ENCODE measurements around the gene ANTXRL. TPM values are rescaled to one million over a fixed set of nuclear protein-coding genes. Genes with fewer than 3 reads are reported as not detected.
"Not testable (repeated sequence)": the region's sequence is repeated elsewhere in the genome, so short reads cannot be mapped to it uniquely, and the experiment has no call there.

Gene ANTXRL
- total and polyA plus RNA-seq, 8 donors, result 0.15 TPM; not detected in 7

DNA sequence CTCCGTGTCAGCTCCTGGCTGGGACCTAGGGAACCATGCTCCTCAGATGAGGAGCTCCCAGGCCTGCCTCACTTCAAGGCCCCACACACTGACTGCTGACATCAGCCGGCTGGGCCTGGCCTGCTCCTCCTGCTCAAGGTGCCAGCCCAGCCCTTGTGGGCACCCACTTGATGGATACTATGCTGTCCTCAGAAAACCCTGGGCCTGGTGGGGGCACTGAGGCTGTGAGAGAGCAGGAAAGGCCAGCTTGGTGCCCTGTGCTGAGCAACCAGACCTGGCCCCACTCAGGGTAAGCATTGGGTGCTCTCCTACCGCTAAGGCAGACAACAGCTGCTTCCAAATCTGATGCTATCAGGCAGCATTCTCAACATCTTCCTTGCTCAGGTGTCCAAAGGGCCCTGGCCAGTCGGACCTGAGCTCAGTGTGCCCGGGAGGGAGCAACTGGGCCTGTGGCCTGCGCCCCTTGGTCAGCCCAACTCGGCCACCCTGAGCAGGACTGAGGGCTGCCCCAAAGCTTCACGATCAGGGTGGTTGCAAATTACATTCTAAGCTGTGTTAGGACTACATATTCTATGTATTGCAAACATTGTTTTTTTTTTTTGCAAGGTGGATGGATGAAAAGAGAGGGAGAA is 21.9 kb upstream of the ANTXRL start:
- DNase-seq (no peak), FAIRE-seq (no peak), ATAC-seq (no peak)
- H3K27ac ChIP-seq, result no peak overlapping the region
- no peak for TF ChIP-seq CTCF (IDR thresholded peaks at IDR 0.05)
- 88 to 92% methylated on average over 8 of the region's 8 CpGs for WGBS, 2 donors
- no peak overlapping the region for H3K4me3 ChIP-seq
- intact Hi-C loops (cut with DNase I), result no loop called here
- no peaks in the 10 kb centered on the region for H3K9me3 ChIP-seq
- H3K27me3 ChIP-seq, result no peaks in the 10 kb centered on the region
- H3K4me1 ChIP-seq, result no peaks in the 10 kb centered on the region
- no peaks in the 10 kb centered on the region for H3K36me3 ChIP-seq

GRCh38 chr10:46265566-46266305 is 21.1 kb upstream of the ANTXRL start:
- H3K27me3 ChIP-seq; H3K9me3 ChIP-seq; H3K36me3 ChIP-seq; FAIRE-seq; ATAC-seq; DNase-seq; H3K4me1 ChIP-seq; H3K4me3 ChIP-seq; intact Hi-C loops (cut with DNase I); H3K27ac ChIP-seq: not testable (repeated sequence)
- 78 to 82% methylated on average over 6 of the region's 6 CpGs for WGBS, 2 donors

DNA sequence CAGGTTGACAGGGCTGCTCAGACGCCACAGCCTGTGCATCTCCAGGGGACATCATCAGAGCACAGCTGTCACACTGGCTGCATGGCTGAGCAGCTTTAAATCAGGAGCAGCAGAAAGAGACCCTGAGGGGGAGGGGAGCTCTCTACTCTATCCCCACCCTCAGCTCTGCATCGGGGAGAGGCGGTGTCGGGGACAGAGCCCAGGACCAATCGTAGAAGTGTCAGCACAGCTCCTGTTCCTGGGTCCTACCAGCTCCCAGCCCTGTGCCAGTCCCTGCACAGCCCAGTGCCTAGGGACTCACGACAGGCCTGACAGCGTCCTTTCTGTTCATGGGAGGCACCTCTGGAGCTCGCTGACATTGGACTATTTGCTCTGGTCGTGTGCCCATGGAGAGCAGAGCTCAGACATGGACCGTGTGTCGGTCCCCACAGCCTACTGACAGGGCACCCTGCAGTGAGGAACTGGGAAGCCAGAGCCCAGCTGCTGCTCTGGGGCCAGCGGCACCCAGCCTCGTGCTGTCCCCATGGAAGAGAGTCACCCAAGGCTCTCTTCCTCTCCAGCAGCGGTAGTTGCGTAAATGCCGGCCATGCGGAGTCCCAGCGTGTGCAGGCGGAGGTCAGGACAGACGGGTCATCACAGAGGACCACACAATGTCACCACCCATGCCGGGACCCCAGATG is 20.4 kb upstream of the ANTXRL start:
- DNase-seq, result no peak
- Histone ChIP-seq H3K36me3 (no peaks in the 10 kb centered on the region), H3K9me3 (no peaks in the 10 kb centered on the region), H3K27ac (no peak overlapping the region), H3K27me3 (no peaks in the 10 kb centered on the region), H3K4me3 (no peak overlapping the region), H3K4me1 (no peaks in the 10 kb centered on the region)
- ATAC-seq, result no peak
- intact Hi-C loops (cut with DNase I), result no loop called here
- no peak for TF ChIP-seq CTCF (IDR thresholded peaks at IDR 0.05)
- FAIRE-seq, result no peak
- 84 to 86% methylated on average over 21 of the region's 21 CpGs for WGBS, 2 donors

DNA sequence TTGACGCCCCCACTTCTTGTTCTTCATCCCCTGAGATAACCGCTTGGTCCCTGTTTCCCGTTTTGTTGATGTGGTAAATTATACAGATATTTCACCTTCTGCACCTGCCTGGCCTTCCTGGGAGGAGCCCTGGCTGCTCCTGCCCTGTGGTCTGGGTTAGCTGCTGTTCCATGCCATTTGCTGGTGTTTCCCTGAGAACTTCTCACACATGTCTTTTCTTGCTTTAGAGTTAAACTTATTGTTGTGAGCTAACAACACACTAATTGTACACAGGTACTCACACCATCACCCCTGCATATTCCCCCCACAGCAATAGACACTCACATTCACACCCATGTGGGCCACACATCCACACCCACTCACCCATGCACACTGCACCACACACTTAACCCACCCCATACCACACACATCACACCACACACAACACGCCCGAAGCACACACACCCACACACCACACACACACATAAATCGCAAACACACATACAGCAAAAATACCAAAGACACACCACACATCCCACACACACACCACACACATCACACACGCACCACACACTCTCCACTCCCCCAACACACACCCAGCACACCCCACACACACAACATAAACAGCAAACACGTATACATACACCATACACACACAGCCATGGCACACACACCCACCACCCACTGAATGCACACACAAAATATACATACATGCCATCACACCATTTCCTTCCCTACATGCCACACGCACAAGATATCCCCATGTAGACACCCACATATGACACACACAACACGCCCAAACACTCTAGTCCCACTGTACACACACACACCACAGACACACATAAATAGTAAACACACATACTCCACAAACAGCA is 19.4 kb upstream of the ANTXRL start:
- FAIRE-seq, result no peak
- DNase-seq, result no peak
- Histone ChIP-seq H3K4me3 (no peak overlapping the region), H3K9me3 (no peaks in the 10 kb centered on the region), H3K27ac (no peak overlapping the region), H3K27me3 (no peaks in the 10 kb centered on the region), H3K36me3 (no peaks in the 10 kb centered on the region), H3K4me1 (no peaks in the 10 kb centered on the region)
- no peak for ATAC-seq
- intact Hi-C loops (cut with DNase I), result no loop called here
- WGBS, 2 donors, result 78 to 80% methylated on average over 10 of the region's 10 CpGs
- TF ChIP-seq CTCF (IDR thresholded peaks at IDR 0.05), result no peak

Measured in pancreas (tissue), 10 donors.